ENCODE results near the gene LRP1B.

The LRP1B gene

DNA sequence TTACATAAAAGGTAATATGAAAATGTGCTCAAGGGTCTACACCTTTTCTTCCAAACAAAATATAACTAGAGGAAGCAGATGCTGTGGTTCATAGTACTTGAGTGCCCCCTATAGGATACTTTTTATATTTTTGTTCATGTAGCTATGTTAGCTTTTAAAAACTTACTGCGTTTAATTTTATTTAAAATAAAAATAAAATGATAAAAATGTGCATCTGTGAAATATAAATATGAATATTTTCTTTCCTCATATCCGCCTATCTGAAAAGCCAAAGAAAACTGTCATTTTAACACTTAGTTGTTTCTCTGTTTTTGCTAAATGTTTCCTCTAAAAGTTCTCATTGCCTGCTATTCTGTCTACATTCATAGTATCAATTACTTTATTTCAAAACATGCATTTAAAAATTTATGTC is 9.6 kb upstream of the LRP1B start:
- Histone ChIP-seq H3K27ac (no peak overlapping the region), H3K9ac (no peak overlapping the region), H3K4me3 (IDR thresholded peaks at IDR 0.05; ENCODE audit: insufficient read depth, low read depth, low read length) (no peak overlapping the region), H3K4me2 (no peak overlapping the region), H3K4me1 (ENCODE audit: low read depth, poor library complexity, severe bottlenecking) (no peaks in the 10 kb centered on the region), H3K36me3 (ENCODE audit: insufficient read depth) (no peaks in the 10 kb centered on the region), H3K27me3 (ENCODE audit: insufficient read depth, low read depth) (no peaks in the 10 kb centered on the region), H3K79me2 (ENCODE audit: insufficient read depth, low read depth) (no peaks in the 10 kb centered on the region), H2AFZ (ENCODE audit: low read depth) (no peak overlapping the region), H4K20me1 (ENCODE audit: insufficient read depth) (no peaks in the 10 kb centered on the region)
- TF ChIP-seq, protein P1, sequence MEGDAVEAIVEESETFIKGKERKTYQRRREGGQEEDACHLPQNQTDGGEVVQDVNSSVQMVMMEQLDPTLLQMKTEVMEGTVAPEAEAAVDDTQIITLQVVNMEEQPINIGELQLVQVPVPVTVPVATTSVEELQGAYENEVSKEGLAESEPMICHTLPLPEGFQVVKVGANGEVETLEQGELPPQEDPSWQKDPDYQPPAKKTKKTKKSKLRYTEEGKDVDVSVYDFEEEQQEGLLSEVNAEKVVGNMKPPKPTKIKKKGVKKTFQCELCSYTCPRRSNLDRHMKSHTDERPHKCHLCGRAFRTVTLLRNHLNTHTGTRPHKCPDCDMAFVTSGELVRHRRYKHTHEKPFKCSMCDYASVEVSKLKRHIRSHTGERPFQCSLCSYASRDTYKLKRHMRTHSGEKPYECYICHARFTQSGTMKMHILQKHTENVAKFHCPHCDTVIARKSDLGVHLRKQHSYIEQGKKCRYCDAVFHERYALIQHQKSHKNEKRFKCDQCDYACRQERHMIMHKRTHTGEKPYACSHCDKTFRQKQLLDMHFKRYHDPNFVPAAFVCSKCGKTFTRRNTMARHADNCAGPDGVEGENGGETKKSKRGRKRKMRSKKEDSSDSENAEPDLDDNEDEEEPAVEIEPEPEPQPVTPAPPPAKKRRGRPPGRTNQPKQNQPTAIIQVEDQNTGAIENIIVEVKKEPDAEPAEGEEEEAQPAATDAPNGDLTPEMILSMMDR (conservative IDR thresholded peaks at IDR 0.05; ENCODE audit: low read depth, low read length) = no peak; the same call in 1 of the 2 replicates

GRCh38 chr2:142139384-142139783 is 8.6 kb upstream of the LRP1B start:
- no peak overlapping the region for H2AFZ ChIP-seq (ENCODE audit: low read depth)
- TF ChIP-seq, protein P1 (conservative IDR thresholded peaks at IDR 0.05; ENCODE audit: low read depth, low read length) = no peak

DNA sequence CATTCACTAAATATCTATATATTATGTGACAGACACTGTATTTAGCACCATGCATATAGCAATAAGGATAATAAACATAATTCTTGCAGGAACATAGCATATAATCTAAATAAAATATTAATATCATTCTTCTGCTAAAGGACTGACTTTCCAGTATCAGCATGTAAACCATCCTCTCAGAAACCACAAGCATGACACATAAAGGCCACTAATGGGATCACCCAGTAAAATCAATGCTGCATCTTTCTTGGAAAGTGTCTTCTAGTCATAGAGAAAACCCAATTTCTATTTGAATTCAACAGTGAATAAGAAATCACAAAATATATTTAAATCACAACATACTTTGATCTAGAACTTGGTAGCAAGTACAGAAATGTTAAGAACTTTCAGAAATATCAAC is 5.8 kb upstream of the LRP1B start:
- Histone ChIP-seq H3K4me3 (IDR thresholded peaks at IDR 0.05; ENCODE audit: insufficient read depth, low read depth, low read length) (no peak overlapping the region), H2AFZ (ENCODE audit: low read depth) (no peak overlapping the region), H3K4me1 (ENCODE audit: low read depth, poor library complexity, severe bottlenecking) (no peaks in the 10 kb centered on the region), H3K36me3 (ENCODE audit: insufficient read depth) (no peaks in the 10 kb centered on the region), H3K27ac (no peak overlapping the region), H3K4me2 (no peak overlapping the region), H3K9ac (no peak overlapping the region), H4K20me1 (ENCODE audit: insufficient read depth) (no peaks in the 10 kb centered on the region), H3K27me3 (ENCODE audit: insufficient read depth, low read depth) (no peaks in the 10 kb centered on the region), H3K79me2 (ENCODE audit: insufficient read depth, low read depth) (no peaks in the 10 kb centered on the region)
- TF ChIP-seq, protein P1 (conservative IDR thresholded peaks at IDR 0.05; ENCODE audit: low read depth, low read length) = no peak

More at GRCh38 chr2:142139384-142139783, 8.6 kb upstream of the LRP1B start:
- no peaks in the 10 kb centered on the region for H4K20me1 ChIP-seq (ENCODE audit: insufficient read depth)
- no peaks in the 10 kb centered on the region for H3K4me1 ChIP-seq (ENCODE audit: low read depth, poor library complexity, severe bottlenecking)
- no peaks in the 10 kb centered on the region for H3K79me2 ChIP-seq (ENCODE audit: insufficient read depth, low read depth)
- no peaks in the 10 kb centered on the region for H3K27me3 ChIP-seq (ENCODE audit: insufficient read depth, low read depth)
- H3K4me3 ChIP-seq (IDR thresholded peaks at IDR 0.05; ENCODE audit: insufficient read depth, low read depth, low read length) = no peak overlapping the region
- no peak overlapping the region for H3K27ac ChIP-seq
- no peaks in the 10 kb centered on the region for H3K36me3 ChIP-seq (ENCODE audit: insufficient read depth)
- H3K4me2 ChIP-seq = no peak overlapping the region
- no peak overlapping the region for H3K9ac ChIP-seq

- H3K4me1 ChIP-seq (ENCODE audit: low read depth, poor library complexity, severe bottlenecking) = no peaks in the 10 kb centered on the region
- no peak overlapping the region for H2AFZ ChIP-seq (ENCODE audit: low read depth)
- H3K36me3 ChIP-seq (ENCODE audit: insufficient read depth) = no peaks in the 10 kb centered on the region
- H3K27ac ChIP-seq = no peak overlapping the region
- H3K4me3 ChIP-seq (IDR thresholded peaks at IDR 0.05; ENCODE audit: insufficient read depth, low read depth, low read length) = no peak overlapping the region
- H3K9ac ChIP-seq = no peak overlapping the region
- H3K27me3 ChIP-seq (ENCODE audit: insufficient read depth, low read depth) = no peaks in the 10 kb centered on the region
- no peaks in the 10 kb centered on the region for H3K79me2 ChIP-seq (ENCODE audit: insufficient read depth, low read depth)
- no peaks in the 10 kb centered on the region for H4K20me1 ChIP-seq (ENCODE audit: insufficient read depth)
- TF ChIP-seq, protein P1 (conservative IDR thresholded peaks at IDR 0.05; ENCODE audit: low read depth, low read length) = no peak
- no peak overlapping the region for H3K4me2 ChIP-seq
These were observed 4.1 kb upstream of the LRP1B start for GRCh38 chr2:142134911-142135310.

Data from KMS-11 (cell line).